Activated gamma-delta T cell (primary cell): ENCODE measurements around the gene MCIDAS.

Experiments
- DNase-seq: peaks from one replicate; lab custom pipeline; 2025; lab: John Stamatoyannopoulos, UW

MCIDAS gene

DNA sequence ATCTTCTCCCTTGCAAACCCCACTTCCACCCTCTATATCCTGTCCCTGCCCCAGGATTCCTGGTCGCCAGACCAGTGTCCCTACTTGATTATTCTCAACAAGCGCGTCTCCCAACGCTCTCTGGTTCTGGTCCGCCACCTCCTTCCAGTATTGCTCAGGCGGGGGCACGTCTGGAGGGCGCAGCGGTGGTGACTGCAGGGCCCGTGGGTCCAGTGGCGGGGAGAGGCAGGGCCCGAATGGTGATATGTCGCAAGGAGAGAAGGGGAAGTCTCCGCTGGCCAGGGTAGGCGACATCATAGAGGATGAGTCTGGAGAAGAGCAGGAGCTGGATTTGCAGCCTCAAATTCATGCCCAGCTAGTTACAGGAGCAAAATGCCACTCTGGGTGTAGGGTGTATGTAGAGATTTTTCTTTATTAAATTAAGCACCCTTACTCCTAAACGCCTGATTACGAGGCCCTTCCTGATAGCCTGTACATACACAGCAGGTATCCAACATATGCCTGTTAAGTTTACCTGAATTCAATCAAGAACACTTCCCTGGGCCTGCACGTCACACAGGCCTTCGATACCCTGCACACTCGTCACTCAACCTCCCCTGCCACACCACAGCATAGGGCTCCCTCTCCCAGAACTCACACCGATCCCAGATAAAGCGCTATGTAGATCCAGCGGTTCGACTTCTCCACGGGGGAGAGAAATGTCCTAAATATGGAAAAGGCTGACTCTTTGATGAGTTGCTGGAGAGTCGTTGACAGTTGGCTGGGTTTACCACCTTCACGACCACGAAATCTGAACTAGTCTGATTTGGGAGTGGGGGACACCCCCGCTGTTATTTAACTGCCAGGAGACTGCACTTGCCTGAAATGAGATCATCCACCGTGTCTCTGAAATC, 4.8 kb downstream of the MCIDAS start:
- no peak for DNase-seq

DNA sequence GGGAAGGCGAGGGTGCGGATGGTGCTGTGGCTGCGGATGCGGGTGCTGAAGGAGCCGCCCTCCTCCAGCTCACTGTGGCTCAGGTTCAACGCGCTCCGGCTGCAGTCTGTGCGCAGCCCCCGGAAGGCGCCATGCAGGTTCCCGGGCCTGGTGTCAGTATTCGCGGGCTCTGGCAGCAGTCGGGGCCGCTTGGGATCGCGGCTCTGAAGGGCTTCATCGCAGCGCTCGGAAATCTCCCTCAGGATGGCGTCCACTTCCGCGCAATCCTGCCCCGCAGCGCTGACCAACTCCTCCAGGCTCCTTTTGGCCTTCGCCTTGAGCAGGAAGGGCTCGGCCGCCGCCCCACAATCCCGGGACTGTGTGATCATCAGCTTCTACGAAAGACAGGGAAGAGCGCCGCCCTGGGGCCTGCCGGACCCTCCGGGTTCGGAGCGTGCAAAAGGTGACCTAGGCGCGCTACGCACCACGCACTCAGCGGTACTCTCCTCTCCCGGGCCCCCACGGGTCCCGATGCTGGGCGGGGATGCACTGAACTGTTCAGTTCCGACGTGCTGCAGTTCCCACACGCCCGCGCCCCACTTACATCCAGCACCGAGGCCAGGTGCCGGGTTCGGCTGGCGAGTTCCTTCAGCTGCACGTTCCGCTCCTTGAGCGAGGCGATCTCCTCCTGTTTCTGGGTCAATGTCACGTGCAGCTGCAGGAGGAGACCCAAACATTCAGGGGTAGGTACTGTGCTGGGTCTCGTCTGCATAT, 6.5 kb downstream of the MCIDAS start:
- peak; percentile 11 for DNase-seq

DNA sequence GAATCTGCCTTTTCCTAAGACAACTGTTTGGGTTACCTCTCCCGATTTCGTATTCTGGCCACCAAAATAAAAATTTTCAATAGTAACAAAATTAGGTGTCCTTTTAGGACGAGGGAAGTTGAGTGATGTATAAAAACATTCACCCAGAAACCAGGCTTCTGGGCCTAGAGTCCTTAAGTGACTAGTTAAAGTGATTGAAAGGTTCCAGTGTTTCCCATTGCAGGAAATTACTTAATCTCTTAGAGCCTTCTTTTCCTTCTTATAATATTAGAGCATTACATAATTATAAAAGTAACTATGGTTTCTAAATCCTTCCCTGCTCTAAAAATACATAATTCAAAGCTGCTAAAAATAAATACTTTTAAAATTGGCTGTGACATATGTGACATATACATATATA, 7.3 kb downstream of the MCIDAS start:
- DNase-seq: no peak

DNA sequence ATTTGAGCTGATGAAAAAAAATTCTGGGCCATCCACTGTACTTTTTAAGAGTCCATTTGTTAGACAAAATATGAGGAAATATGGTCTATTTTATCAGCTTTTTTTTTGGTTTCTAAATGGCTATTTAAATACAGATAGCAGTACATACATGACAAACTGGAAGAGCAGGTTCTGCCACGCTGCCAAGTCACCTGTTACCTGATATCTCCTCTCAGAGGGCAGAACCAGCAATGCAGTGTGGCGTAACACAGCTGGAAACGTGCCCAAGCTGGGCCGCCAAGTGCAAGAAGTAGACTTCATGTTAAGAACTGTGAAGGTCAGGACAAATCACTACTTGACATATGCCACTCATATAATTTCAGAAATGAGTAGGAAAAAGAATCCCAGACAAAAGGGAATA, 8.1 kb downstream of the MCIDAS start:
- no peak for DNase-seq

DNA sequence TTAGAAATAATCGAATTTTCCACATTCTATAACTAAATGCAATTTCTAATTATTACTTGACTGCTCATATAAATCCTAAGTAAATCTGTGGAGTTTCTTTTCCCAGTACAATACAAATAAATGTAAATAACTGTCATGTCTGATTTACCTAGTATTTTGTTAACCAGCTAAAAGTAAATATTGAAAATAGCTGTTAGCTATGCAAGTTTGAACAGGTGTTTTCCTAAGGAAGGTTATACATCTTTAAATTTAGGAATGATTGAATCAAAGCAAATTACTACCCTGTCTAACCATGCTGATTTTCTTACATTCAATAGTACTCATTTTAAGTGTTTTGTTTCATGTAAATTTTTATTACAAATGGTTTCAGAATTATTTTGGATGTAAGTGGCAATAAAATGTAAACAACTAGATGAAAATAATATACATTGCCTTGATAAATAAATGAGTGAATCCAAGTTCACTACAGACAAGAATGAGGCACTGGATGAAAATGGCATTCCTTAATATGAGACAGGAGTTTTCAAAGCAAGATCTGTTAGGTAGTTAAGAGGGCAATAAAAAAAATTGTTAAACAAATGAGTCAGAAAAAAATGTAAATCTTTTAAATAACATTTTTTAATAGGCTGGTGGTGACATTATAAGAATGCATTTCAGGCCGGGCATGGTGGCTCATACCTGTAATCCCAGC, 15.8 kb downstream of the MCIDAS start:
- DNase-seq: no peak

DNA sequence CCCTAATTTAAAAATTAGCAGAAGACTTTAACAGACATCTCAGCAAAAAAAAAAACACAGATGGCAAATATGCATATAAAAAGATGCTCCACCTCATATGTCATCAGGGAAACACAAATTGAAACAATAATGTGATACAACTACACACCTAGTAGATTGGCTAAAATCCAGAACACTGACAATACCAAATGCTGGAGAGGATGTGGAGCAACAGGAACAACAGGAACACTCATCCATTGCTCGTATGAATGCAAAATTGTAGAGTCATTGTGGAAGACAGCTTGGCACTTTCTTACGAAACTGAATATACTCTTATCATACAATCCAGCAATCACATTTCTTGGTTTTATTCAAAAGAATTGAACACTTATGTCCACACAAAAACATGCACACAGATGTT, 22.1 kb downstream of the MCIDAS start:
- DNase-seq: no peak

DNA sequence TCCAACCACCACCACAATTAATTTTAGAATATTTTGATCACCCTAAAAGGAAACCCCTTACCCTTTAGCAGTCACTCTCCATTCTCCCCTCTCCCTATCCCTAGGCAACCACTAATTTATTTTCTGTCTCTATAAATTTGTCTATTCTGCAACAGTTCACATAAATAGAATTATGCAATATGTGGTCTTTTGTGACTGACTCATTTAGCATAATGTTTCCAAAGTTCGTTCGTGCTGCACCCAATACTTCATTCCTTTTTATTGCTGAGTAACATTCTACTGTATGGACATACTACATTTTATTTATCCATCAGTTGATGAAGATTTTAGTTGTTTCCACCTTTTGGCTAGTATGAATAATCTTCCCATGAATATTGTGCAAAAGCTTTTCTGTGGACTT, 36.0 kb downstream of the MCIDAS start:
- no peak for DNase-seq

DNA sequence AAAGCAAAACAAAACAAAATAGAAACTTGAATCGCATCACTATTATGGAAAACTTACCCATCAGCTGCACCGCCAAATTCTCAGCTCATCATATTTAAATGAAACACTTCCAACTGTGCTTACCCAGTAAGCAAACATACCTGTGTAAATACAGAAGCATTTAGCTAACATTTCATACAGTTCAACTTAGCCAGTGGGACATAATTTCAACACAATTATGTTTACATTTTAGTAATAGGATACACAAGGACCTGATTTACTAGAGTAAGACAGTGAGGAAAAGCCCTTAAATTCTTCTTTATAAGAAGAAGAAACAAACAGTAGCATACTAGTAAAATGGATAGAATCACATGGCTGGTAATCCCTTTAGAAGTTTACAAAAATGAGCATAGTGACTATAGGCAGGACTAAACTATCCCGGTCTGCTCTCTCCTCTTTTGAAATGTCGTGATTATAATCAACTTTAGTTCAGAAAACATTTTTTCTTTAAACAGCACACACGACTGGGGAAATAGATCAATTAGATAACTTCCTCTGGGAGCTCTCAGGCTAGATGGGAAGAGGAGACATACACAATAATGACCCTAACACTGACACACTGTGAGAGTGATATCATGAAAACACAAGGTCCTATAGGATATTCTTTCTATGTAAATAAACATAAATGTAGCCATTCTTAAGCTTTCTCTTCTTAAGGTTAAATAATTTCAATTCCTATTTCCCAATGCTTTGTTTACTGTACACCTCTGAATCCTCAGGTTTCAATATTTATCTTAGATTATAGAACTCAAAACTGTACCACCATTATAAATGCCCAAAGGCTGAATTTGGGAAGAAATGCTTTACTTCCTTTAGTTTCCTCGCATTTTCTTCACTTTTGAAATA, 38.2 kb downstream of the MCIDAS start:
- no peak for DNase-seq

DNA sequence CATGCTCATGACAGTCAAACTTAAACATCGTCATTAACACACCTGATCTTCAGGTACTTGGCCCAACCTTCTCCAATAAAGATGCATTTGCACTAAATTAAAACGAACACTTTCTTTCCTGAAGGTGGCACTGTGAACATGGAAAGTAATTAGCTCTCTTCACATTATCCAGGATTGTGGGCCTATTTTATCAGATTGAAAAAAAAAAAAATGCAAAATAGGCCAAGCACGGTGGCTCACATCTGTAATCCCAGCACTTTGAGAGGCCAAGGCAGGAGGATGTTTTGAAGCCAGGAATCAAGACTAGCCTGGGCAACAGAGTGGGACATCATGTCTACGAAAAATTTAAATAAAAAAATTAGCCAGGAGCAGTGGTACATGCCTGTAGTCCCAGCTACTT, 39.7 kb downstream of the MCIDAS start:
- no peak for DNase-seq

DNA sequence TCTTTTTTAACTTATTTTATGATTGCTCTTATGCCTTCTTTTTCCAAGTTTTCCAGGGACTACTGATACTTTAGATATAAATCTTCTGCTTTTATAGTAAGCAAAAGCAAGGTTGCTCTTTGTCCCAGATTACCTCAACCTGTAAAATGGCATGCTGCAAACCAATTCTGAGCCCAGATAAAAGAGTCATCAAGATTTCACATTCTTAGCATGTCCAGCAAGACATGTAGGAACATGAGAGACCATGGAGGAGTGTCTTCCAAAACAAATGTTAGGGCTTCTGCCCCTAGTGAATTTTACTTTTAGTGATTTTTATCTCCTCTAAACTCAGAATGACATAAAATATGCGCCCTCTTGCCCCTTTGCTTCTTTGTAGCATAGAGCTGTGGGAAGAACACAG, 47.1 kb downstream of the MCIDAS start:
- no peak for DNase-seq

DNA sequence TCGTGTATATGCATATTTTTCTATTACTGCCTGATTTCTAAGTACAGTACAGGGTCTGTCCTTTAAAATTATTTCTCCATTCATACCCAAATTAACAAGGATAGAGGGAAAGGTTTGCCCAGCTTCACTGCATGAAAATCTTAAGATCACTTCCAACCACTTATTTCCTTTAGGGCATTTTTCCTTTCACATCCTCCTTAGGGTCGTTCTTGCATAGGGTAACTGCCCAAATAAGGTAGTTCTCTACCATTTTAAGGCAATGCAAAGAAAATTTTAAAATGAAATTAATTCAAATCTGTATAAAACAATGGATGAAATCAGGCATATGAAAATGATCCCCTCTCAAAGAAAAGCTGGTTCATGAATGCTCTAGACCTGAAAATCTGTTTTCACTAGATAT, 50.0 kb downstream of the MCIDAS start:
- DNase-seq: no peak

DNA sequence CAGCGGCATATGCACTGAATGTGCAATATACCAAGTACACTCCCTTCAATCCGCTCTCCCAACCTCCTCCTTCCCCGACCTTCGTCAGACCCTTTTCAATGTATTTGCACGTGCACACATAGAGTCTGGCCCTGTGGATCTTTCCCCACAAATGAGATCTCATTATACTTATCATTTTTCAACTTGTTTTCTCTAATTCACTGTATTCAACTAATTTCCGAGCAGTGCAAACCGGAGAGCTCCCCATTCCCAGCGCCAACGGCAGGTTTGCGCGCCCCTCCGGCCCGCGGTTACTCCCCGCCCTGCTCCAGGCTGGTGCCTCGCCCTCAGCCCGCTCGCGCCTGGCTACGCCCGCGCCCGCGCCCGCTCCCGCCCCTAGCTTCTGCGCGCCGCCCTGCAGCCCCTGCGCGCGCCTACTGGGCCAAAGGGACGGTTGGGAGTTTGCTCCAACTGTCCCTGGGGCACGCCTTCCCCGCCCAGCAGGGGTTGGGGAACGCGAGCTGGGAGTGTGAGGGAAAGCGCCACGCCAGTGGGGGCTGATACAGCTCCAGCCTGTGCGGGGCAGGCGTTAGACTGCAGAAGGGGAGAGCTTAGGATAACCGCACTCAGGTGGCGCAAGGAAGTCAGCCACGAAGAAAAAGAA, 50.8 kb downstream of the MCIDAS start:
- DNase-seq: peak; percentile 21

DNA sequence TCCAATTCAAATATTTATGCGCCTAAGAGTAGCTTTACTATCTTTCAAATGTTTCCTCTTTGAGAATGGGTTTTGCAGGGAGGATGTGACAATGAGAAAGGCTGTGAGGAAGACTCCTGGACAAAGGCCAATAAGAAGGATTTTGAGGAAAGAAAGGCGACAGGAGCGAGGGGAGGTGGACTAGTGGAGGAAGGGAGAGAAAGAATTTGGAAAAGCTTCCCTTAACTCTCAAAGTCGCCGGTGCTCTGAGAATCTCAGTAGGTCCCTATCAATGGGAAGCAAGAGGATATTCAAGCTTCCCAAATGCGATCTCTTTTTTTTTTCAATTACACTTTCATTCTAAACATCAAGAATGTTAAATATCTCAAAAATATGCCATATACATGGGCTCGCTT, 51.3 kb downstream of the MCIDAS start:
- no peak for DNase-seq

DNA sequence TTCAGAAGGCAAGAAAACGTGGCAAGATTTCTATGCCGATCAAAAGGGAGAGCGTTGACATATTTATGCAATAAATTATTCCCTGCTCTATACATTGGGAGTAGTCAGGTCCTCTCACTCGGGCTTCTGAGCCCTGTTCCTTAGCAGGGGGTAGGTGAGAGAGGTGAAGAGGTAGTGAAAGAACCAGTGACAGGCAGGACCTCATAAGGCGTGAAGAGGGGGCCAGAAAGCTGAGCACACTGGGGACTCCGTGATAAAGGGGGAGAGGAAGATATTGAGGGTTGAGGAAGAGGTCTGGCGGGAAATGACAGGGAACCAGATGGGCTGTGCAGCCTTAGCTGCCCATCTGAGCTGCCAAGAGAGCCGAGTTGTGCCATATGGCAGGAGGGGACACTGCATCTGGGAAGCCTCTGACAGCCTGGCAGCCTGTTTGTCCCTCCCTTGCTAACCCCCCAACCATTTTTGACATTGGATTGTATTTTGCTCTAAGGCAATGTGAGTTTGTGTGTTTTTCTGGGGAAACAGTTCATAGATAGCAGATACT, 53.4 kb downstream of the MCIDAS start:
- no peak for DNase-seq

DNA sequence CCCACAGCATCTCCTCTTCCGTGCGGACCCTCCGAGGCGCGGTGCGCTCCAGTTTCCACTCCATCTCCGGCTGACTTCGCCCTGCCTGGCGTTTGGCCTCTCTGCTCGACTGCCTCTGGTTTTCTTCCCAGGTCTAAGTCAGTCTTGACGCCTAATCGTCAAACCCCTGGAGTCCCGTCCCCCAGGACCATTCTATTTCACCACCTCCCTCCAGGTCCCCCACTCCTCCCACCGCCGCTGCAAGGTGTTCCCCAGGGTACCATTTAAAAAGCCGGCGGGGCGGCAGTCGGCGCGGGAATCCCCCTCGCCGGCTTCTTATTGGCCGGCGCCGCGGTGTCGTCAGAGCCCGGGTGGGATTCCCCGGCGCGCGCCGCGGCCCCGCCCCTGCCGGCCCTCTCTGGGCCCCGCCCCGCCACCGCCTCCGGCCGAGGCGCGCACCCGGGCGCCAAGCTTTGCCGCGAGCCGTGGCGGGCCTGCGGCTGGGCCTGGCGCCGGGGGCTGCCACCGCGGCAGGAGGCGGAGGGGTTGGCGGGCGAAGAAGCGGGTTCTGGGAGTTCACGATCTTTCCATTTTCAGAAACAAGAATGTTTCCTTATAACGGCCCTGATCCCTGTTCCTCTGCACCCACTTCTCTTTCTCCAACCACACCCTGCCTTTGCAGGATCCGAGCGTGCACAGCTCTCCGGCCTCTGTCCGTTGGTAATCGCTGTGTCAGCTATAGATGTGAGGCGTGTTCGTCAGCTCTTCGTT, 54.0 kb downstream of the MCIDAS start, which contains the start of gene CDC20B:
Gene CDC20B, minus strand, starts transcription at position 241 of the 750 bp plus-strand sequence. Its CDS starts 177 bp downstream, at position 64.
- peak; percentile 77 for DNase-seq

DNA sequence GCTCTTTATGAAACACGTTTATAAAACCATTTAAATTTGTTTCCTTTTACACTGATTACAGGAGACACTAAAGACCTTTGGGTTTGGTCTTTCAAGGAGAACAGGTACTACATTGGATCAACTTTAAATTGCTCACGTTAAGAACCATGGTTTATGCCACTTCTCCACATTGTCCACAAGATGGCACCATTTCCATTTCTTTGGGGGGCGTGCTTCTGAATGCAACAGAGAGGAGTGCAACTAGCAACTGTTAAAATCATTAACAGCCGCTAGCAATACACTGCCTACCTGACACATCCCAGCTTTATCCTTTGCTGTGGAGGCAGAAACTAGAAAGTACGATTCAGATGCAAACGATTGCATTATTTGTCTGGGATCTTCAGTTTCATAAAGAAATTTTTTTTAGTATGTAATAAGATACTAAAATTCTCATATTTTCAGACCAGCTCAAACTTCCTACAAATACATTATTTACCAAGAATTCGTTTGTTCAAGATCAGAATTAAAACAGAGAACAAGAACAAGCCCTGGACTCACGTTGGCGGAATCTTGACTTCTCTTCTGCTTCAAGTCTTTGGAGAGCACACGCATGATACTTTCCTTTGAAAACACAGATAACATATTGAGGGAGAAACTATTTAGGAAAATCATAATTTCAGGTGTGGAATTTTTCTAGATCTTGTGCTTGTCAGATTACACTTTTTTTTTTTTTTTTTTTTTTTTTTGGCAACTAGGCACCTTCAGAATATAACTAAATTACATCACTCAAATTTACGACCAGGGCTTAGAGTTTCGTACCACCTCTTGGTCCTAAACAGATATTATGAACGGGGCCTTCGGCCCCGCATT, 54.8 kb downstream of the MCIDAS start:
- no peak for DNase-seq

DNA sequence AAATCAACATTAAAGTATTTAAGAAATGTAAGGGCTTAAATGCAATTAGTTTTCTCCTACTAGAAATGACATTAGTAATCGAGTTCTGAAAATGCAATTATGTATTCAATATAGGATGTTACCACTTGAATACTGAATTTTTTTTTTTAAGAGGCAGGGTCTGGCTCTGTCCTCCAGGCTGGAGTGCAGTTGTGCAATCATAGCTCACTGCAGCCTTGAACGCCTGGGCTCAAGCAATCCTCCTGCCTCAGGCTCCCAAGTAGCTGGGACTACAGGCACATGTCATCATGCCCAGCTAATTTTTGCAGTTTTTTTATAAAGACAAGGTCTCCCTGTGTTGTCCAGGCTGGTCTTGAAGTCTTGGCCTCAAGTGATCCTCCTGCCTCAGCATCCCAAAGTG, 55.6 kb downstream of the MCIDAS start:
- DNase-seq: no peak
